IPS-NIHi7 (cell line): Measurements from ENCODE around the gene ZFYVE16.
A peak's percentile ranks its signal among the peaks of the same experiment; 100 is the strongest.
"Not testable (repeated sequence)": the region's sequence is repeated elsewhere in the genome, so short reads cannot be mapped to it uniquely, and the experiment has no call there.

ENCODE experiments used
- DNase-seq: peaks from one replicate; pipeline ENCODE4 v3.0.0; 2012; ENCODE audit warnings: mixed read lengths; ENCODE audit errors: extremely low spot score

The ZFYVE16 gene

GRCh38 chr5:80407735-80408483 is at the start of gene ZFYVE16:
ZFYVE16 (plus strand) TSS chr5:80408064; CDS start chr5:80434148, 26,084 bp downstream.
- DNase-seq, result peak; percentile 99

GRCh38 chr5:80360914-80361444 is 46.9 kb upstream of the ZFYVE16 start:
- no peak for DNase-seq

GRCh38 chr5:80364892-80365291 is 43.0 kb upstream of the ZFYVE16 start:
- DNase-seq, result no peak

GRCh38 chr5:80368661-80369480 is 39.0 kb upstream of the ZFYVE16 start:
- DNase-seq, result no peak

- DNase-seq, result no peak
Measured at GRCh38 chr5:80369521-80369920, 38.3 kb upstream of the ZFYVE16 start.

GRCh38 chr5:80370390-80370789 is 37.5 kb upstream of the ZFYVE16 start:
- no peak for DNase-seq

GRCh38 chr5:80372780-80373179 is 35.1 kb upstream of the ZFYVE16 start:
- no peak for DNase-seq

GRCh38 chr5:80374188-80374587 is 33.7 kb upstream of the ZFYVE16 start:
- DNase-seq, result no peak

- no peak for DNase-seq
Measured at GRCh38 chr5:80376557-80376956, 31.3 kb upstream of the ZFYVE16 start.

- no peak for DNase-seq
Measured at GRCh38 chr5:80382488-80382887, 25.4 kb upstream of the ZFYVE16 start.

GRCh38 chr5:80387063-80387768 is 20.6 kb upstream of the ZFYVE16 start:
- DNase-seq, result no peak

GRCh38 chr5:80389580-80389979 is 18.3 kb upstream of the ZFYVE16 start:
- no peak for DNase-seq

GRCh38 chr5:80390413-80390812 is 17.5 kb upstream of the ZFYVE16 start:
- not testable (repeated sequence) for DNase-seq

GRCh38 chr5:80391267-80391666 is 16.6 kb upstream of the ZFYVE16 start:
- DNase-seq, result not testable (repeated sequence)

GRCh38 chr5:80399526-80400239 is 8.2 kb upstream of the ZFYVE16 start:
- no peak for DNase-seq

GRCh38 chr5:80400368-80400767 is 7.5 kb upstream of the ZFYVE16 start:
- not testable (repeated sequence) for DNase-seq

- DNase-seq, result no peak
Measured at GRCh38 chr5:80403782-80404181, 4.1 kb upstream of the ZFYVE16 start.

GRCh38 chr5:80406980-80407734 is 707 bp upstream of the ZFYVE16 start:
- no peak for DNase-seq

- DNase-seq, result peak; percentile 77
Measured at GRCh38 chr5:80408484-80409366, 861 bp downstream of the ZFYVE16 start.
